Measurements from ENCODE around the gene ILDR1. TPM values are rescaled to one million over a fixed set of nuclear protein-coding genes. Genes with fewer than 3 reads are reported as not detected.
A peak's percentile ranks its signal among the peaks of the same experiment; 100 is the strongest.

The ILDR1 gene
- total RNA-seq, 3 donors from 2014 or later = 10.9 to 36.8 (median 17.2) TPM

DNA sequence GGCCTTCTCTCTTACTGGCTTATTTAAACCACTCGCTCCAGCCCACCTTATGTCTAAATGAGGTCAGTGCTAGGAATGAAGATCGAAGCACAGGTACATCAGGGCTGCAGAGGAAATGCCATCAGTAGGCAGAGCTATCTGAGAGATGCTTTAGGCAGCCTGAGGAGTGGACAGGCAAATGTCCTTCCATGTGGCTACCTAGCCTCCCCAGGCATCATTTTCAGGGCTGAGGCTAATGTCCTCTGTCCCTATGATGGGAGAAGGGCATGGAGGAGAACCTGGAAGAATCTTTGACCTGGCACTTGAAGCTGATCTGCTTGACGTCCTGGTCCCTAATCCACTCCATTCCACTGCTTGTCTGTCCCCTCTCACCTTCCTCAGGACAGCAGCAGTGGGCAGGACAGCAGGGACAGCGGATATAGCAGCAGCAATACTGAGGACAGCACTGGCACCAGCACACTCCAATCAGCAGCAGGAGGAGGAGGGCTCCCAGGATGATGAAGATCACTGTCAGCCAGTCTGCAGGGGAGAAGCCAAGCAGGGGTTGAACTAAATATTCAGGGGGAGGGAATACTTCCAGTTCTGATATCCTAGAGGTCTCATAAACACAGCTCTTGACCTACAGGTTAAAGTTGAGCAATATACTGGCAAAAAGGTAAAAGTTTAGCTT, 21.0 kb downstream of the ILDR1 start:
- Histone ChIP-seq H3K4me3 (no peak overlapping the region), H3K4me1 (ENCODE audit: low read depth) (peaks cover 13% of the 10 kb centered on the region), H3K36me3 (ENCODE audit: low read depth) (no peaks in the 10 kb centered on the region), H3K9me3 (no peaks in the 10 kb centered on the region)
- ATAC-seq = no peak
- intact Hi-C loops (cut with DNase I, micrococcal nuclease) = no loop called here
- DNase-seq = no peak
- TF ChIP-seq, protein P1, sequence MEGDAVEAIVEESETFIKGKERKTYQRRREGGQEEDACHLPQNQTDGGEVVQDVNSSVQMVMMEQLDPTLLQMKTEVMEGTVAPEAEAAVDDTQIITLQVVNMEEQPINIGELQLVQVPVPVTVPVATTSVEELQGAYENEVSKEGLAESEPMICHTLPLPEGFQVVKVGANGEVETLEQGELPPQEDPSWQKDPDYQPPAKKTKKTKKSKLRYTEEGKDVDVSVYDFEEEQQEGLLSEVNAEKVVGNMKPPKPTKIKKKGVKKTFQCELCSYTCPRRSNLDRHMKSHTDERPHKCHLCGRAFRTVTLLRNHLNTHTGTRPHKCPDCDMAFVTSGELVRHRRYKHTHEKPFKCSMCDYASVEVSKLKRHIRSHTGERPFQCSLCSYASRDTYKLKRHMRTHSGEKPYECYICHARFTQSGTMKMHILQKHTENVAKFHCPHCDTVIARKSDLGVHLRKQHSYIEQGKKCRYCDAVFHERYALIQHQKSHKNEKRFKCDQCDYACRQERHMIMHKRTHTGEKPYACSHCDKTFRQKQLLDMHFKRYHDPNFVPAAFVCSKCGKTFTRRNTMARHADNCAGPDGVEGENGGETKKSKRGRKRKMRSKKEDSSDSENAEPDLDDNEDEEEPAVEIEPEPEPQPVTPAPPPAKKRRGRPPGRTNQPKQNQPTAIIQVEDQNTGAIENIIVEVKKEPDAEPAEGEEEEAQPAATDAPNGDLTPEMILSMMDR (IDR thresholded peaks at IDR 0.05) = no peak

DNA sequence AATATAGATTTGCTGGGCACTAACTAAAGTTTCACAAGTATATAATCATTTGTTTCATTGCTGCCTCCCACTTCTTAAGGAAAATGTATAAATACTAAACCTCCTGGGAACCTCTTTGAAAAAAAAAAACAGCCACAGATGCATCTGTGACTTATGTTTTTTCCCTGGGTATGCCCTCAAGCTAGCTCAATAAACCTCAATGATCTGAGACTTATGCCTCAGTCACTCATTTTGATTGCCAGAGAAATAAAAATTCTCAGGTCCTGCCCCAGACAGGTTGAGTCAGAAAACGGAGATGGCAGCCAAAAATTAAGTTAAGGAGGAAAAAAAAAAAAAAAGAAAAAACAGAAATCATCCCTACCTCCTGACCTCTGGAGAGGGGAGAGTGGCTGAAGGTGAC, 22.1 kb downstream of the ILDR1 start:
- Histone ChIP-seq H3K4me3 (no peak overlapping the region), H3K36me3 (ENCODE audit: low read depth) (no peaks in the 10 kb centered on the region), H3K9me3 (no peaks in the 10 kb centered on the region), H3K4me1 (ENCODE audit: low read depth) (peaks cover 13% of the 10 kb centered on the region)
- no peak for DNase-seq
- TF ChIP-seq, protein P1 (IDR thresholded peaks at IDR 0.05) = no peak
- intact Hi-C loops (cut with DNase I, micrococcal nuclease) = no loop called here
- no peak for ATAC-seq

DNA sequence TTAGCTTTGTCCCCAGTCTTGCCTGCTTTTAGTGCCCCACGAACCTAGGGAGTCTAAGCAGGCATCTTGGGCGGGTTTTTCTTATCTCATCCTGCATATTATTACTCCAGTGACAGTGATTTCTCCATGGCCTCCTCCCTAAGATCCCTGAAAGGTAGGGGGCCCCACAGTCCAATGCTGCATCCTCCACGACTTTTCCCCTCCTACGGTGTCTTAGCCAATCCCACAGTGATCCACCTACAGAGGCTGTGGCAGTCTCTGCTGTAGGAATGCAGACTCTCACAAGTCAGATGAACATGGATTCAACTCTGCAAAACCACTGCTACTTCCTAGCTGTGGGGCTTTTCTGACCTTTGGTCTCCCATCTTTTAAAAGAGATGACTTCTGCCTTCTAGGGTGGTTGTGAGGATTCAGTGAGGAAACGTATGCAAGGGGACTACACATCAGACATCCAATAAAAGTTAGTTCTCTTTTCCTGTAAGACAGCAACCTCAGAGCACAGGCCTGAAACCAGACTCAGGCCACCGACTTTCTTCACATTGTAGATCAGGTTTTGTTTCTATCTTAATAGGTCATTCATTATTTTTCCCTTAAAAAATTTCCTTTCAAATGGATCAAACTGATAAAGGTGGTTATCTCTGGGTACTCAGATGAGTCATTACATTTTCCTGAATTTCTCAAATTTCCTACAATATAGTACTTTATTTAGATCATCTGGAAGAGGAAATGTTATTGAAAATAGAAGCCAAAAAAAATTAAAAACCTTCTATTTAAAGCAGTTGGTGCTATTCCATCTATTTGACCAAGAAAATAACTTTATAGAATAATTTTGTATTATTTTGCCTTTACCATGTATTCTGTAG, 23.2 kb downstream of the ILDR1 start:
- DNase-seq (no peak), ATAC-seq (no peak)
- TF ChIP-seq, protein P1 (IDR thresholded peaks at IDR 0.05) = no peak
- H3K9me3 ChIP-seq = no peaks in the 10 kb centered on the region
- no peaks in the 10 kb centered on the region for H3K36me3 ChIP-seq (ENCODE audit: low read depth)
- H3K4me3 ChIP-seq = no peak overlapping the region
- H3K4me1 ChIP-seq (ENCODE audit: low read depth) = peaks cover 13% of the 10 kb centered on the region
- intact Hi-C loops (cut with DNase I, micrococcal nuclease) = no loop called here

DNA sequence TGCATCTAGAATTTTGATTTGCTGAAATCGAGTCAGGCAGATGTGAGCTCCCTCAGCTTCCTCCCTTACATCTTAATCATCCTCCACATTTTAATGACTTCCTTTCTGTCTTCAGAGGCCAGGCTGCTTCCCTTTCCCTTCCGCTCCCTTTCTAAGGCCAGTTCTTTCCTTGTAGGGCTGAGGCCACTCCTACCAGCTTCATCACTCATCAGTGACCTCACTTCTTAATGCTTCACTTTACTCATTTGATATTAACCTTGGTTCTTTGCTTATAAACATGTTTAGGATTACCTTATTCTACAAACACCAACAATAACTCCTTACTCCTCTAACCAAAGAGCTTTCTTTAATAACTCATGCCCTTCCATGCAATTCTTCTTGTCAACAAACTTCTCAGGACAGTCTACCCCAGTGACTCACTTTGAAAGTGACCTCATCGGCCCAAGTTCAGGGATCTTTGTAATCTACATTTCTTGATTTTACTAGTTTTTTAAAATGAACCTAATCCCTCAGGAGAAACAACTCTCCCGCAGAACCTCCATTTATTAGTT, 23.9 kb downstream of the ILDR1 start:
- Histone ChIP-seq H3K9me3 (no peaks in the 10 kb centered on the region), H3K4me1 (ENCODE audit: low read depth) (peaks cover 10% of the 10 kb centered on the region), H3K4me3 (no peak overlapping the region), H3K36me3 (ENCODE audit: low read depth) (no peaks in the 10 kb centered on the region)
- ATAC-seq (peak; percentile 58), DNase-seq (no peak)
- TF ChIP-seq, protein P1 (IDR thresholded peaks at IDR 0.05) = no peak
- intact Hi-C loops (cut with DNase I, micrococcal nuclease) = no loop called here

DNA sequence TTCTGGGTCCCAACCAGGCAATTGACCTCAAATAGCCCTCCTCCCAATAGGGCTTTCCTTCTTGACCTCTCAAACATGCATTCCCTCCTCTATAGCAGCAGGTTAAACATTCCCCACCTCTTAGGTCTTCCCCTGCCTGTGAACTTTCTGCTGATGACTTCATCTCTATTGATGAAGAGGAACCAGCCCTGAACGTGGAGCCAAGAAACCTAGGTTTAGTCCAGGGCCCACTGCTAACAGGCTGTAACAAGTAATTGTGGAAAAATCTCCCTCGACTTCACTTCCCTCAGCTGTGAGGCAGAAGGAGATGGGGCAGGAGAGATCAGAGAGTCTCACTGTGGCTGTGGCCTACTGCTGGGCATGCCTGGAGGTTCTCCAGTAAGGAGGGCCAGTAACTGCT, 24.7 kb downstream of the ILDR1 start:
- TF ChIP-seq, protein P1 (IDR thresholded peaks at IDR 0.05) = no peak
- H3K9me3 ChIP-seq = no peaks in the 10 kb centered on the region
- no peak for ATAC-seq
- H3K4me1 ChIP-seq (ENCODE audit: low read depth) = peaks cover 2% of the 10 kb centered on the region
- no peak for DNase-seq
- intact Hi-C loops (cut with DNase I, micrococcal nuclease) = no loop called here
- H3K4me3 ChIP-seq = no peak overlapping the region
- H3K36me3 ChIP-seq (ENCODE audit: low read depth) = no peaks in the 10 kb centered on the region
